NCI-H748 (cell line): ENCODE data around the gene PLB1.

Experiments used
- DNase-seq: peaks from one replicate; lab custom pipeline; 2025; ENCODE audit not compliant: unreplicated experiment; lab: John Stamatoyannopoulos, UW

The PLB1 gene, protein sequence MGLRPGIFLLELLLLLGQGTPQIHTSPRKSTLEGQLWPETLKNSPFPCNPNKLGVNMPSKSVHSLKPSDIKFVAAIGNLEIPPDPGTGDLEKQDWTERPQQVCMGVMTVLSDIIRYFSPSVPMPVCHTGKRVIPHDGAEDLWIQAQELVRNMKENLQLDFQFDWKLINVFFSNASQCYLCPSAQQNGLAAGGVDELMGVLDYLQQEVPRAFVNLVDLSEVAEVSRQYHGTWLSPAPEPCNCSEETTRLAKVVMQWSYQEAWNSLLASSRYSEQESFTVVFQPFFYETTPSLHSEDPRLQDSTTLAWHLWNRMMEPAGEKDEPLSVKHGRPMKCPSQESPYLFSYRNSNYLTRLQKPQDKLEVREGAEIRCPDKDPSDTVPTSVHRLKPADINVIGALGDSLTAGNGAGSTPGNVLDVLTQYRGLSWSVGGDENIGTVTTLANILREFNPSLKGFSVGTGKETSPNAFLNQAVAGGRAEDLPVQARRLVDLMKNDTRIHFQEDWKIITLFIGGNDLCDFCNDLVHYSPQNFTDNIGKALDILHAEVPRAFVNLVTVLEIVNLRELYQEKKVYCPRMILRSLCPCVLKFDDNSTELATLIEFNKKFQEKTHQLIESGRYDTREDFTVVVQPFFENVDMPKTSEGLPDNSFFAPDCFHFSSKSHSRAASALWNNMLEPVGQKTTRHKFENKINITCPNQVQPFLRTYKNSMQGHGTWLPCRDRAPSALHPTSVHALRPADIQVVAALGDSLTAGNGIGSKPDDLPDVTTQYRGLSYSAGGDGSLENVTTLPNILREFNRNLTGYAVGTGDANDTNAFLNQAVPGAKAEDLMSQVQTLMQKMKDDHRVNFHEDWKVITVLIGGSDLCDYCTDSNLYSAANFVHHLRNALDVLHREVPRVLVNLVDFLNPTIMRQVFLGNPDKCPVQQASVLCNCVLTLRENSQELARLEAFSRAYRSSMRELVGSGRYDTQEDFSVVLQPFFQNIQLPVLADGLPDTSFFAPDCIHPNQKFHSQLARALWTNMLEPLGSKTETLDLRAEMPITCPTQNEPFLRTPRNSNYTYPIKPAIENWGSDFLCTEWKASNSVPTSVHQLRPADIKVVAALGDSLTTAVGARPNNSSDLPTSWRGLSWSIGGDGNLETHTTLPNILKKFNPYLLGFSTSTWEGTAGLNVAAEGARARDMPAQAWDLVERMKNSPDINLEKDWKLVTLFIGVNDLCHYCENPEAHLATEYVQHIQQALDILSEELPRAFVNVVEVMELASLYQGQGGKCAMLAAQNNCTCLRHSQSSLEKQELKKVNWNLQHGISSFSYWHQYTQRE (N-terminal part only)

DNA sequence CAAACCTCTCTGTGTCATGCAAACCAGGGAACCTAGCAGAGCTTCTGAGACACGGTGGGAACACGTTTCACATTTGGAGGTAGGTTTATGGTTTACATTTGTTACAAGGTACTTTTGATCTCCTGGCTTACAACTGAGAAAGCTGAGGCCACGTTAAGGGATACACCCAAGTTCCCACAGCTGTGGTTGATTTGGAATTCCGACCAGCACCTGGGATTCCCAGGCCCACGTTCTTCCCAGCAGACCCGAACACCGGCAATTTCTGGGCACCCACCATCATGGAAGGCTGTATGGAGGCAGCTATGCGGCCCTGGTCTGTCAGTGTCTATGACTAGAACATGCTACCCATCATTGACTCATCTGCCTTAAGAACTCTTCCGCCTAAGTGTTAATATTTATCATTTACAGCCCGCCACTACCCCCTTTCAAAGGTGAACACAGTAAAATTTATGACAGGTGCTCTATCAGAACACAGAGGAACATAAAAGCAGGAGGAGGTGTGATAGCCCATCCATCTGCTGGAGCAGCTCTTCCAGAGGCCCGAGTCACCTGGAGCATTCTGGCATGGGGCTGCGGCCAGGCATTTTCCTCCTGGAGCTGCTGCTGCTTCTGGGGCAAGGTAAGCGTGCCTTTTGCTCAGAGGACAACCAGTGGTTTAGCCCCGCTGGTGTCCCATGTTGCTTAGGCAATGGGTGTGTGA is at the start of gene PLB1:
Gene PLB1 (plus strand): TSS at position 510 of the 700 bp plus-strand sequence. CDS start 55 bp downstream, at position 565.
- no peak for DNase-seq

DNA sequence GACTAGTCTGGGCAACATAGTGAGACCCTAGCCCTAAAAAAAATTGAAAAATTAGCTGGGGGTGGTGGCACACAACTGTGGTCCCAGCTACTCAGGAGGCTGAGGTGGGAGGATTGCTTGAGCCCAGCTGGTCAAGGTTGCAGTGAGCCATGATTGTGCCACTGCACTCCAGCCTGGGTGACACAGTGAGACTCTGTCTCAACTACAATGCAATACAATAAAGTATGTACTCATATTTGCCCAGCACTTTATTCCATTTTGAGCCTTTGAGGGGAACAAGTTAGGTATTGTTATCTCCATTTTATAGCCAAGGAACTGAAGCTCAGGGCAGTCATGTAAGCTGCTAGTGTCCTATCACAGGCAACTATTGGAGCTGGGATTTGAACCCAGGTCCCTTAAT is 49.3 kb upstream of the PLB1 start:
- no peak for DNase-seq

DNA sequence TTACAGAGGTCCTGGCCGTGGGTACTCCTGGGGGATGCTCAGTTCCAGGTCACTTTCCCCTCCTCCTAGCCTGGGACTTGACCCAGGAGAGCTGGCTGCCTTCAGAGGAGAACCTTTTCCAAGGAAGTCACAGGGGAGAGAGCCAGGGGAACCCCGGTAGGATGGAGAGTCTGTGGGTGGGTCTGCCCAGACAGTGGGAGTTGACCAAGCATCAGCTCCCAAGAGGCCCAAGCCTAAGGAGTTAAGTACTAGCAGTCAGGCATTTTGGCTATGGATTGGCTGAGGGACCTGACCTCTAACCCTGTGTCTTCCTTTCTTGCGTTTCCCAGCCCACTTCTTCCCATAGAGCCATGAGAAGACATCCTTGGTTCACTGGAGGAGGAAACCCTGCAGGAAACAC is 48.8 kb upstream of the PLB1 start:
- no peak for DNase-seq

DNA sequence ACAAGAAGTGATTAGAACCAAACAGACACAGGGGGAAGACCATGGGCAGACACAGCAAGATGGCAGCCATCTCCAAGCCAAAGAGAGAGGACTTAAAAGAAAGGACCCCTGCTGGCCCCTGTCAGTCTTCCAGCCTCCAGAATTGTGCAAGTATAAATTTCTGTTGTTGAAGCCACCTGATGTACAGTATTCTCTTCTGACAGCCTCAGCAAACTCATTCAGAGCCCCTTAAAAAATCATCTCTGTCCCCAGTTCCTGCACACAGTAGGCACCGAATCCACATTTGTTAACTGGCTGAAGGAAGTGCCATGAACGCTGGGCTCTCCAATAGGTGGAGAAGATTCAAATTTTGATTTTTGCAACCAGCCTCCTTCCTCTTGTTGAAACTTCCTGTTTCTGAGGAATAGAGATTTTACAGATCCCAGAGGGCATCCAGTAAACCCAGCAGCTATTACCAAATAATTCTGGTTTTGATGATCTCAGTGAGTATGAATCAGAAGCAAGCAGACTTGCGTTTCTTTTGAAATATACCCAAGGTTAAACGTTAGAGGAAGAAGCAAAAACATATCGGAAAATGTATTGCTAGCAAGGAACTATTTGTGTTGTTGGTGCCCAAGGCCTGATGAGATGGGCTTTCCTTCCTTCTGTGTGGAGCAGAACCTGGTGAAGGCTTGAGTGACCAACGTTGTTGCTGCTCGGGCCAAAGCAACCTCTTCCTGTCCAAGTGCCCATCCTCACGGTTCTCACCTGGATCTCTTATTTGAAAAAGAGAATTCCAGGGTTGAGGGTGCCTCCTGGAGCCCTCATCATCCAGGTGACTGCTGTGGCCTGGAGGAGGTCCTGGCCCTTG is 47.7 kb upstream of the PLB1 start:
- no peak for DNase-seq

DNA sequence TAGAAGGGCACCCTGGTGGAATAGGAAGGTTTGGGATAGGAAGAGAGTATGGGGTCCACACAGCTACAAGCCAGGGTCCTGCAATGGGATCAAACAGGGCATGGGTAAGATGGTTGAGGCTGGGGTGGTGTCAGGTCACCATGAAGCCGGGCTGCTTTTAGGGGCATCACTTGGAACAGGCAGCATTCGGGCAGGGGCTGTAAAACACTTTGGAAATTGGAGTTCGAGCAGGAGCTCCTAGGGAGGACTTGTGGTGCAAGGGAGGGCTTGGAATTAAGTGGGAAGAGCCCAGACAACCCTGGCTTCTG is 47.1 kb upstream of the PLB1 start:
- DNase-seq: no peak

DNA sequence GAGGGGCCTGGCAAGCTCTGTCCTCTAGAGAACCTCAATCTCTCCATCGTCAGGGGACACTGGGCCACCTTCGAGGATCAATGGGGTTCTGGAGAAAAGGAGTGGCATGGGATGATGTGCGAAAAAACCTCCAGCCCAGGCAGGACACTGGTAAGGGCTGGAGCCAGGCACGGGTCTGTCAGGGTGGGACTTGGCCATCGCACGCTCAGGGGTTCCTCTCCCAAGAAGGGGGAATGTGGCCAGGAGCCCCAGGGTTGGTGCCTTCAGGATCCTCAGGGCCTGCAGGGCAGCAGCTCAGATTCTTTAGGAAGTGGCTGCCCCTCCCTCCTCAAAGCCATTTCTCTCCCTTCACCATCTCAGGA is 46.8 kb upstream of the PLB1 start:
- no peak for DNase-seq

DNA sequence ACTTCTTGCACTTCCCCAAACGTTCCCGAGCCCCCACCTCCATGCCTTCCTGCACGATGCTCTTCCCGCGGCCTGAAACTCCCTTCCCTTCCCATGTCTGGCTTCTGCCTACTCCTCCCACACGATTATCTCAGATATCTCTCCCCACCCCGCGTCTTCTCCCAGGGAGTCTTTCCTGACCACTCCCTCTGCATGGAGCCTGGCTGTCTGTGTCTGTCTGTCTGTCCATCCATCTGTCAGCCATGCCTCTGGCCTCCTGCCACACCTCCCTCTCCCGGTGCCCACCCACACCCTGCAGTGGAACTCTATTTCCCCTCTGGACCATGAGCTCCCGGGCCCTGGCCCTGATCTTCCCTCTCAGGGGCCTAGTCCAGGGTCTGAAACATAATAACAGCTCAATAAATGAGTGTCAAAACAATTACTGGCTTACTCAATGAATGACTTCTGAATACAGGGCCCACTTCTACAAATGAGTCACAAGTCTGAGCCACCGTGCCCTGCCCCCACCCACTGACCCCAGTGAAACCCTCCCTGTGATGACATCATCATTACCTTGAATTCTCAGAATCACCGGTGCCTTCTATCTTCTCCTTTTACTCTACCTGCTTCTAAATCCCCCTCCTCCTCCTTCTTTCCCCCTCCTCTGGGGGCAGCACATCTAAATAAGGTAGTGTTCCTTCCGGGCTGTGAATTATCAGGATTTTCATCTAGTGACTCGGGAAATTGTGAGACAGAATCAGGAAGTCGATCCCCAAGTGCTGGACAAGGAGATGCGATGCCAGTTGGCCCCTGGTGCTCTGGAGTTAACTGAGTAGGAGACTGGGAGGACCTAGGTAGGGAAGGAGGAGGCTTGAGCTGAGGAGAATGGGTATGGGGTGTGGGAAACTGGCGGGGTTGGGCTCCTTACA is 46.1 kb upstream of the PLB1 start:
- DNase-seq: no peak

DNA sequence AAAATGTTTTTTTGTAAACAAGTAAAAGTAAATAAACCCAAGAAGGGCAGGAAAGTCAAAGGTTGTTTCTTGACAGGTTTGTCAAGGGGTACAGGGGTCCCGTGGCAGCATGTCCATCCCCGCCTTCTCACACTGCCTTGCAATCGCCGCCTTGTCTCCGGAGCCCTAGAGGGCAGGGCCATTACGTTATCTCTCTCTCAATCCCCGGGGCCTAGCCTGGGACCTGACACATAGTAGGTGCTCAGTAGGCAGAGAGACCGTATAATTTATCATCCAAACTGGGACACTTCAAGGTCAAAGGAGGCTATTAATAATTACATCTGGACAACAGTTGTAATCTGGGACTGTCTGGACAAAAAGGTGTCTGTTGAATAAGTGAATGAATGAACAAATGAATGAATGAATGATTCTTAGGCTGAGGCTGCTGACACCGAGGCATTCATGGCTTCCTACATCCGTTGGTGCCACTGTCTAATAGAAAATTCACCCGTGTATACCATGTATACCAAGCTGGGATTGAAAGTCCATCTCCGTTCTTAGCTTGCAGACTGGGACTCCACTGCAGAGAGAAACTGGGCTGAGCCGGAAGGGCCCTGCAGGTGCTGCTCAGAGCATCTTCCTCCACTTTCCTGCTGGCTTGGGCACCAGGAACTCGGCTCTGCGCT is 44.8 kb upstream of the PLB1 start:
- DNase-seq: no peak

DNA sequence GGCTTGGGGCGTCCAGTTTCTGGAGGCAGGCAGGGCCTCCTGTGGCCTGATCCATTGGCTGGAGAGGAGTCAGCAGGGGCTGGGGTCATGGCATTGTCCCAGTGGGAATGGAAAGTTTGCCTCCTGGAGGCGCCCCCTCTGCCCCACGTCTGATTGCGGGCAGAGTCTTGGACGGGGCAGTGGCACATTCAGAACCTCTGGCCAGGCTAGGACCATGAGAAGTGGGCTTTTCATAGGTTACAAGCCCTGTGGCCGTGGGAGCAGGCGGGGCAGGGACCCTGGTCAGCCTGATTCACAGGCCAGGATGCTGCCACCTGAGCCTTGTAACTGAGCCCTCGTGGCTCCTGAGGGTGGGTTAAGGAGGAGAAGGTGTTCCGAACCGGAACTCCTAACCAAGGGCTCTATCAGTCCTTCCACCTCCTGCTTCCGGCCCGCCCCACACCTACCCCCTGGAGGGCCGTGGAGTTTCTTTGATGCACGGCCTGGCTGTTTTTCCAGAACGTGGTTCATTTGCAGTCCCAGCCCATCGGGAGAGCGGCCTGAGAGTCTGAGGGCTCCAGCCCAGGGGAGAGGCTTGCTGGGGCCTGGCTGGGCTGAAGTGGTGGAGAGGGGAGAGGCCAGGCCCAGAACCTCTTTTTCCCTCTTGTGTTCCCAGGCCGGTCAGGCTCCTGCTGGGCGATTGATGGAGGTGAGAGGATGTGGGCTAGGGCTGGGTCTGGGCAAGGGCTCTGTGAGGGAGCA is 43.9 kb upstream of the PLB1 start:
- no peak for DNase-seq

DNA sequence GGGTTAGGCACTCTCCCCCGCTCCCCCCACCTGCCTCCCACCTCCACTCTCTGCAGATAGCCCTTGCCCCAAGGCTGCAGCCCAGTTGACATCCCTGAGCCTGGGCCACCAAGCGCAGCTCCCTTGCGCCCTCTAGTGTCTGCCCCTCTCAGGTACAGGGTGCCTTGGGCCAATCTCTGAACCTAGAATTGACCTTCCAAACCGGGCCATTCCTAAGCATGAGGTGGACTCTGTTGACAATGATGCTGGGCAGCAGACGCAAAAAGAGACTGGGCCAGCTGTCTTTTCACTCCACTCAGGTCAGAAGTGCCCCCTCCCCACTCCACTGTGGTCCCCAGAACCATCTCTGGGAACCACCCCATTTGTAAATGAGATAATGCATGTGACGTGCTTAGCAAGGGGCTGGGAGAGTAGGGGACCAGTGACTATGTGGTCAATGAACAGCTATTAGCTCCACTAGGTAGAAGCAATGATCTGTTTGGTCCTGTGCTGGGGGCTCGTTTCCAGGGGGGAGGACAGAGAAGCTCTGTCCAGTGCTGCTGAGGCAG is 43.3 kb upstream of the PLB1 start:
- peak; percentile 23 for DNase-seq

DNA sequence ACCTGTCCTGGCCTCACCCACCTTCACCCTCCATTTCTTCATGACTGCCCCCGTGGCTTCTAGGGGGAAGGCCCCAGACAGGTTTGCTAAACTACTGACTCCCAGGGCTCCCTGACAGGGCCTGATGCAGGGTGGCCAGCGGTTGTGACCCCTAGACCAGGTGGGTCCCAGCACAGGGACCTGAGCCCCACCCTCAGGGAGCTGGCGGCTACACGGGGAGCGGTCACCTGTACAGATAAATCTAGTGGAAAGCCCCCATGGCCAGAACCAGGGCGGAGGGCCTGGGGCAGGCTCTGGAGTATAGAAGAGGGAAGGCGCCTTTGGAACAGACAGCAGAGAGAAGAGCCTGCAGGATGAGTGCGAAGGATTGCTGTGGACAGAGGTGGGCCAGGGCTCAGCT is 42.5 kb upstream of the PLB1 start:
- no peak for DNase-seq

DNA sequence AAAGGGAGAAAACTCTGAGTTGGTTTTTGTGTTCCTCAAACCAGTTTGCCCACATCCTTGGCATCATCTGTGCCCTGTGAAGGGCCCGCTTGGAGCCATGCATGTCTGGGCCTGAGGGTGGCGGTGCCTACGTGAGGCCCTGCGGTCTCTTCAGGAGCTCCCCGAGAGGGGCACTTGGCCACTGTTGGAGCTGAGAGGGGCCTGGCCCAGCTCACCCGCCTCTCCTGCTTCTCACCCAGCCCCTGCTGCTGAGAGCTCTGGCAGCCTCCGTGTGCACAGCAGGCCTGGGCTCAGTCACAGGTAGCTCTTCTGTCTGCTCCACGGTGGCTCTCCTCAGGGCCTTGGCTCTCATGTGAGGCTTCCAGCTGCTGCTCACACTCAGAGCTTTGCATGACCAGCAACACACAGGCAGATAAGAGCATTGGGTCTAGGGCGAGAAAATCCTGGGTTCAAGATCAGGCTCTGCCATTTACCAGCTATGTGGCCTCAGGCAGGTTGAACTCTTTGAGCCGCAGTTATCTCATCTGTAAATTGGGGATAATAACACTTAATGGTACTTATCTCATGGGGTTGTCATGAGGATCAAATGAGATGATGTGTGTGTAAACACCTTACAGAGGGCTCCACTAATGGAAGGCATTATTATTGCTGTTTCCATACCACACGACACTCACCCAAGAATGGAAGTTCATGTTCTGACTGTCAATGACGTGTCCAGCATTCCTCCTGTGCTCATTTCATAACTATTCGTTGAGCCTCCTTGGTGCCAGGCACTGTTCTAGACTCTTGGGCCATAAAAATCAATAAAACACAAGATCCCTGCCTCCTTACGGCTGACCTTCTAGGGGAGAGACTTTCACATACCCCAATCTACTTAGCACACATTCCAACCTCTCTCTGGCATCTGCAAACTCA is 41.6 kb upstream of the PLB1 start:
- no peak for DNase-seq

DNA sequence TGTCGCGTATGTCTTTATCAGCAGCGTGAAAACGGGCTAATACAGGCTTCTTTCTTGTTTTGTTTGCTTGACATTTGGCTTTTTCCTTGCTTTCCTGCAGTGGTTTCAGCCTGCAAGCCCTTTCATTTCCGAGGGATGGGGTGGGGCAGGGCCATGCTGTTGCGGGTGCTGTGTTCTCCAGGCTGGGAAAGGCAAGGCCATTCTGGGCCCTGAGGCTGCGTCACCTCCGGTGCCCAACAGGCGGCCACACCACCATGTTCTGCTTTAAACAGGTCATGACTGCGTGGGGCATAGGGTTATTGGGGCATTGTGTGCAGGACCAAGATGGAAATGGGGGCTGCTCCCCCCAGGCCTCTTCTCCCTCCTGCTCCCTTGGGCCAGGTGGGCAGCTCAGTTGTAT is 38.6 kb upstream of the PLB1 start:
- DNase-seq: no peak

DNA sequence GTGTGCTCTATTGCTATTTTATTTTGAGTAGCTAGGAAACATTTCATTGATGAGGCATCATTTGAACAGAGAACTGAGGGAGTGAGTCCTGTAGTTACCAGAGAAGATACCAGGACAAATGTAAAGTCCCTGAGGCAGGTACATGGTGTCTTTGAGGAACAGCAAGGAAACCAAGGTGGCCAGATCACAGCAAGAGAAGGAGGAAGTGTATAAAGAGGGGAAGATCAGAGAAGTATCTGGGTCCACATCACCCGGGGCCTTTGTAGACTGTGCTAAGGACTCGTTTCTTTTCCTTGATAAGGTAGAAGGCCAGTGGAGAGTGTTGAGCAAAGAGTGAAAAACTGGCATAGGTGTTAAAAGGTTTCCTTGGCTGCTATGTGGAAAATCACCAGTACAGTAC is 34.8 kb upstream of the PLB1 start:
- no peak for DNase-seq

DNA sequence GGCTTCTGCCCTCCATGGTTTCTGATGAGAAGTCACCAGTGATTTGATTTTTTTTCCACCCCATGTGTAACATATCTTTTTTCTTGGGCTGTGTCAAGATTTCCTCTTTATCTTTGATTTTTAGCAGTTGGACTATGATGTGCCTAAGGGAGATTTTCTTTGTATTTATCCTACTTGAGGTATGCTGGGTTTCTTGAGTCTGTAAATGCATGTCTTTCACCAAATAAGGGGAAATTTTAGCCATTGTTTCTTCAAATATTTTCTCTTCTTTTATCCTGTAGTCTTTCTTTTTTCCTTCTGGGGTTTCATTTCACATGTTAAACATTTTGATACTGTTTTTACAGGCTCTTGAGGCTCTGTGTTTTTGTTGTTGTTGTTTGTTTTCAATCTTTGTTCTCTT is 33.7 kb upstream of the PLB1 start:
- no peak for DNase-seq

DNA sequence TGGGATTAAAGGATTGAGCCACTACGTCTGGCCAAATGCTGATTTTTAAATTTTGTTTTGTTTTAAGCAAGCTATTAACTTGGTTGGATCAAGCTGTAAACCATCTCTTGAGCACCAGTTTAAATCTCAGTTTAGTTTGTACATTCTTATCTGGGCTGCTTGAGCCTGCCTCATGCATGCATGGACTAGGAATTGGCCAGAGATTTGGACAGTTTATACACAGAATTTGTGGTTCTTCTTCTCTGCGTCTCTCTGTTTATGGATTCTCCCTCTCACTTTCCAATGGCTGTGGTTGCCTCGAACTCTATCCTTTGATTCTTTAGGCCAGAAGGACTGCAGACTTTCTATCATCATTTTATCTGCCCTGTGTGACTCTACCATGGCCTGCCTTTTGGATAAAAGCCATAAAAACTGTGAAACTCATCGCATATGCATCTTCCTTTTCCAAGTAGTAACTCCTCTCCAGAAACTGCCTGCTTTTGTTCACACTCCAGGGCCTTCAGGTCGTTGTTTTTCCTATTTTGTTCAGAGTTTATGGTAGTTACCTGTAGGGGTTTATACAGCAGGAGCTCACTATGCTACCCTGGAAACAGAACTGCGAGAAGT is 32.5 kb upstream of the PLB1 start:
- no peak for DNase-seq
